Nephron progenitor cell (in vitro differentiated cells): ENCODE data around the gene P3H2.

Experiments
- DNase-seq: peaks from one replicate; pipeline ENCODE4 v3.0.0; 2021
- H3K27ac Mint-ChIP-seq: 2 replicates; pipeline ENCODE4 v1.8.0; 2021; ENCODE audit warnings: mild to moderate bottlenecking, moderate library complexity, mixed read lengths
- H3K27me3 Mint-ChIP-seq: 2 replicates; pipeline ENCODE4 v1.8.0; 2021; ENCODE audit warnings: mild to moderate bottlenecking, low read depth, mixed read lengths; ENCODE audit not compliant: poor library complexity
- H3K36me3 Mint-ChIP-seq: 2 replicates; pipeline ENCODE4 v1.8.0; 2021; ENCODE audit warnings: low read depth, mixed read lengths
- H3K4me1 Mint-ChIP-seq: 2 replicates; pipeline ENCODE4 v1.8.0; 2021; ENCODE audit warnings: mixed read lengths
- H3K4me3 Mint-ChIP-seq: 2 replicates; pipeline ENCODE4 v1.8.0; 2021; ENCODE audit warnings: mild to moderate bottlenecking, moderate library complexity, mixed read lengths
- H3K9me3 Mint-ChIP-seq: 2 replicates; pipeline ENCODE4 v1.8.0; 2021; ENCODE audit warnings: mild to moderate bottlenecking, moderate library complexity, mixed read lengths
- CTCF ChIP-seq: fragments of 200-600 bp; sonication (generic); IDR thresholded peaks from 2 replicates; pipeline ENCODE4 v1.5.0; 2021; ENCODE audit warnings: antibody characterized with exemption

The P3H2 gene

GRCh38 chr3:189911001-189911400 lies 209.7 kb downstream of the P3H2 start:
- H3K36me3 Mint-ChIP-seq: no peaks in the 10 kb centered on the region
- no peak overlapping the region for H3K27ac Mint-ChIP-seq
- H3K27me3 Mint-ChIP-seq: no peaks in the 10 kb centered on the region
- peaks cover 13% of the 10 kb centered on the region for H3K4me1 Mint-ChIP-seq
- no peak for TF ChIP-seq CTCF
- no peaks in the 10 kb centered on the region for H3K9me3 Mint-ChIP-seq
- no peak overlapping the region for H3K4me3 Mint-ChIP-seq
- no peak for DNase-seq

- H3K4me3 Mint-ChIP-seq: no peak overlapping the region
- peaks cover 13% of the 10 kb centered on the region for H3K4me1 Mint-ChIP-seq
- H3K36me3 Mint-ChIP-seq: no peaks in the 10 kb centered on the region
- no peak for DNase-seq
- H3K27ac Mint-ChIP-seq: no peak overlapping the region
- H3K27me3 Mint-ChIP-seq: no peaks in the 10 kb centered on the region
- H3K9me3 Mint-ChIP-seq: no peaks in the 10 kb centered on the region
- no peak for TF ChIP-seq CTCF
These were observed 211.1 kb downstream of the P3H2 start for GRCh38 chr3:189909573-189909972.

GRCh38 chr3:189909139-189909538 lies 211.6 kb downstream of the P3H2 start:
- no peak for DNase-seq
- Mint-ChIP-seq H3K4me1 (peaks cover 13% of the 10 kb centered on the region), H3K27ac (no peak overlapping the region), H3K4me3 (no peak overlapping the region), H3K27me3 (no peaks in the 10 kb centered on the region), H3K9me3 (no peaks in the 10 kb centered on the region), H3K36me3 (no peaks in the 10 kb centered on the region)
- TF ChIP-seq CTCF: no peak

- H3K27me3 Mint-ChIP-seq: no peaks in the 10 kb centered on the region
- H3K36me3 Mint-ChIP-seq: no peaks in the 10 kb centered on the region
- H3K4me3 Mint-ChIP-seq: no peak overlapping the region
- no peak for TF ChIP-seq CTCF
- peaks cover 13% of the 10 kb centered on the region for H3K4me1 Mint-ChIP-seq
- H3K9me3 Mint-ChIP-seq: no peaks in the 10 kb centered on the region
- no peak for DNase-seq
- H3K27ac Mint-ChIP-seq: no peak overlapping the region
These were observed 212.1 kb downstream of the P3H2 start for GRCh38 chr3:189908646-189909045.

GRCh38 chr3:189907803-189908202 lies 212.9 kb downstream of the P3H2 start:
- DNase-seq: no peak
- Mint-ChIP-seq H3K4me1 (peaks cover 13% of the 10 kb centered on the region), H3K9me3 (no peaks in the 10 kb centered on the region), H3K27ac (no peak overlapping the region), H3K4me3 (no peak overlapping the region), H3K36me3 (no peaks in the 10 kb centered on the region), H3K27me3 (no peaks in the 10 kb centered on the region)
- no peak for TF ChIP-seq CTCF
